Stimulated activated naive CD4-positive, alpha-beta T cell treated with Interleukin-2 at 50 U/mL for 16 hours (primary cell): ENCODE data around the gene GOLGA6L7.
"Not testable (repeated sequence)": the region's sequence is repeated elsewhere in the genome, so short reads cannot be mapped to it uniquely, and the experiment has no call there.

Experiments used
- DNase-seq: peaks from one replicate; lab custom pipeline; 2025; lab: John Stamatoyannopoulos, UW

Gene GOLGA6L7

GRCh38 chr15:28844147-28844546, 4.3 kb downstream of the GOLGA6L7 start:
- not testable (repeated sequence) for DNase-seq

- not testable (repeated sequence) for DNase-seq
Measured at GRCh38 chr15:28843520-28843919, 4.9 kb downstream of the GOLGA6L7 start.

GRCh38 chr15:28842210-28842609, 6.2 kb downstream of the GOLGA6L7 start:
- DNase-seq, result not testable (repeated sequence)

- not testable (repeated sequence) for DNase-seq
Measured at GRCh38 chr15:28840285-28840684, 8.2 kb downstream of the GOLGA6L7 start.

GRCh38 chr15:28834957-28835585, 13.4 kb downstream of the GOLGA6L7 start:
- not testable (repeated sequence) for DNase-seq

- peak; percentile 58 for DNase-seq
Measured at GRCh38 chr15:28831897-28832587, 16.4 kb downstream of the GOLGA6L7 start.

GRCh38 chr15:28821420-28821819, 27.0 kb downstream of the GOLGA6L7 start:
- DNase-seq, result not testable (repeated sequence)

- DNase-seq, result not testable (repeated sequence)
Measured at GRCh38 chr15:28819930-28820295, 28.5 kb downstream of the GOLGA6L7 start.

- not testable (repeated sequence) for DNase-seq
Measured at GRCh38 chr15:28819019-28819929, 29.2 kb downstream of the GOLGA6L7 start.

- not testable (repeated sequence) for DNase-seq
Measured at GRCh38 chr15:28818168-28818567, 30.3 kb downstream of the GOLGA6L7 start.

GRCh38 chr15:28814059-28814458, 34.4 kb downstream of the GOLGA6L7 start:
- not testable (repeated sequence) for DNase-seq

- not testable (repeated sequence) for DNase-seq
Measured at GRCh38 chr15:28813392-28813791, 35.1 kb downstream of the GOLGA6L7 start.

- DNase-seq, result not testable (repeated sequence)
Measured at GRCh38 chr15:28811852-28812550, 36.4 kb downstream of the GOLGA6L7 start.

- DNase-seq, result not testable (repeated sequence)
Measured at GRCh38 chr15:28810444-28810843, 38.0 kb downstream of the GOLGA6L7 start.

GRCh38 chr15:28808136-28808535, 40.3 kb downstream of the GOLGA6L7 start:
- not testable (repeated sequence) for DNase-seq

GRCh38 chr15:28800366-28800765, 48.1 kb downstream of the GOLGA6L7 start:
- not testable (repeated sequence) for DNase-seq

- not testable (repeated sequence) for DNase-seq
Measured at GRCh38 chr15:28798234-28798633, 50.2 kb downstream of the GOLGA6L7 start.

GRCh38 chr15:28794231-28794630, 54.2 kb downstream of the GOLGA6L7 start:
- not testable (repeated sequence) for DNase-seq
